Body of pancreas (tissue), 4 donors: ENCODE results near the gene DOCK9.

Source experiments
- POLR2A ChIP-seq, 3 donors: fragments of 450-650 bp; IDR thresholded peaks; one replicate each; pipeline ENCODE4 v1.6.1; 2016; ENCODE audit warnings: antibody characterized with exemption in 3 of 3, mild to moderate bottlenecking in 2 of 3
- TF ChIP-seq, protein P1 (sequence below), 7 experiments: fragments of 450-650 bp in 4 of 7; fragments of 200-600 bp in 3 of 7; sonication (generic) in 3 of 7; IDR thresholded peaks; one replicate each; pipeline ENCODE4 v1.5.1; 2016 to 2019; ENCODE audit warnings: antibody characterized with exemption in 7 of 7

DNA sequence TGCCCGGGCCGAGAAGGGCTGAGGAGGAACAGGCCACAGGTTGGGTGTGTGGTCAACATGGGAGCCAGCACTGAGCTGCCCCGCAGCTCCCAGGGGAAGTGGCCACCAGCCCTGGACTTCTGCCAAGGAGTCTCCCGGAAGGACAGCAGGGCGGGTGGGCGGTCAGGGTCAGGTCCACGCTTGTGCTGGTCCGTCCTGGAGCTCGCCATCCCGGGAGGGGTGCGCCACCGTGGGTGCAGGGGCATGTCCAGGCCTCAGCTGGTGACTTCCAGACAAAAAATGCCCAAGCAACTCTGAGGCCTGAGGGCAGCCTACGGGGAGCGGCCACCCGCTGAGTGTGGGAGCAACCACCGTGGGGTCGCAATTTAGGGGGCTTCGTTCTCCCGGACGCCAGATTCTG, 203.9 kb downstream of the DOCK9 start:
- TF ChIP-seq, protein P1, sequence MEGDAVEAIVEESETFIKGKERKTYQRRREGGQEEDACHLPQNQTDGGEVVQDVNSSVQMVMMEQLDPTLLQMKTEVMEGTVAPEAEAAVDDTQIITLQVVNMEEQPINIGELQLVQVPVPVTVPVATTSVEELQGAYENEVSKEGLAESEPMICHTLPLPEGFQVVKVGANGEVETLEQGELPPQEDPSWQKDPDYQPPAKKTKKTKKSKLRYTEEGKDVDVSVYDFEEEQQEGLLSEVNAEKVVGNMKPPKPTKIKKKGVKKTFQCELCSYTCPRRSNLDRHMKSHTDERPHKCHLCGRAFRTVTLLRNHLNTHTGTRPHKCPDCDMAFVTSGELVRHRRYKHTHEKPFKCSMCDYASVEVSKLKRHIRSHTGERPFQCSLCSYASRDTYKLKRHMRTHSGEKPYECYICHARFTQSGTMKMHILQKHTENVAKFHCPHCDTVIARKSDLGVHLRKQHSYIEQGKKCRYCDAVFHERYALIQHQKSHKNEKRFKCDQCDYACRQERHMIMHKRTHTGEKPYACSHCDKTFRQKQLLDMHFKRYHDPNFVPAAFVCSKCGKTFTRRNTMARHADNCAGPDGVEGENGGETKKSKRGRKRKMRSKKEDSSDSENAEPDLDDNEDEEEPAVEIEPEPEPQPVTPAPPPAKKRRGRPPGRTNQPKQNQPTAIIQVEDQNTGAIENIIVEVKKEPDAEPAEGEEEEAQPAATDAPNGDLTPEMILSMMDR (IDR thresholded peaks at IDR 0.05): no peak
- no peak for TF ChIP-seq POLR2A (IDR thresholded peaks at IDR 0.05)
